Stimulated activated CD8-positive, alpha-beta memory T cell treated with anti-CD3 and anti-CD28 coated beads, Interleukin-4, amount 100 ng/mL, for 1 hour (primary cell): ENCODE data around the gene MEGF11.
"Not testable (repeated sequence)": the region's sequence is repeated elsewhere in the genome, so short reads cannot be mapped to it uniquely, and the experiment has no call there.

ENCODE experiments used
- DNase-seq, 2 donors: peaks; one replicate each; pipeline ENCODE4 v3.0.0-alpha.2; 2020; ENCODE audit warnings: low read depth in 2 of 2, low spot score in 1 of 2

Gene MEGF11

GRCh38 chr15:65981837-65982626, 271.5 kb downstream of the MEGF11 start:
- peak; percentile 25 to 54 for DNase-seq

- DNase-seq = no peak
Observed at GRCh38 chr15:65980824-65981456, 272.6 kb downstream of the MEGF11 start.

GRCh38 chr15:65979837-65980236, 273.7 kb downstream of the MEGF11 start:
- DNase-seq = no peak

- DNase-seq = no peak
Observed at GRCh38 chr15:65979316-65979715, 274.2 kb downstream of the MEGF11 start.

GRCh38 chr15:65978110-65978509, 275.4 kb downstream of the MEGF11 start:
- no peak for DNase-seq

GRCh38 chr15:65976196-65976595, 277.4 kb downstream of the MEGF11 start:
- not testable (repeated sequence) for DNase-seq

GRCh38 chr15:65971741-65971995, 281.9 kb downstream of the MEGF11 start:
- DNase-seq = no peak

GRCh38 chr15:65970937-65971740, 282.4 kb downstream of the MEGF11 start:
- no peak for DNase-seq

- DNase-seq = no peak
Observed at GRCh38 chr15:65969865-65970816, 283.4 kb downstream of the MEGF11 start.

- no peak for DNase-seq
Observed at GRCh38 chr15:65968511-65968910, 285.0 kb downstream of the MEGF11 start.

GRCh38 chr15:65964792-65965433, 288.6 kb downstream of the MEGF11 start:
- no peak for DNase-seq

GRCh38 chr15:65963911-65964482, 289.6 kb downstream of the MEGF11 start:
- no peak for DNase-seq

- DNase-seq = no peak
Observed at GRCh38 chr15:65963358-65963757, 290.2 kb downstream of the MEGF11 start.

- no peak for DNase-seq
Observed at GRCh38 chr15:65962187-65962586, 291.4 kb downstream of the MEGF11 start.

- DNase-seq = no peak
Observed at GRCh38 chr15:65960586-65960985, 293.0 kb downstream of the MEGF11 start.

GRCh38 chr15:65958835-65959234, 294.7 kb downstream of the MEGF11 start:
- DNase-seq = no peak

- DNase-seq = no peak
Observed at GRCh38 chr15:65957451-65957850, 296.1 kb downstream of the MEGF11 start.

- DNase-seq = no peak
Observed at GRCh38 chr15:65956899-65957298, 296.7 kb downstream of the MEGF11 start.

GRCh38 chr15:65956307-65956706, 297.2 kb downstream of the MEGF11 start:
- DNase-seq = no peak

- no peak for DNase-seq
Observed at GRCh38 chr15:65954289-65954741, 299.2 kb downstream of the MEGF11 start.
